ENCODE data around the gene MAFF. TPM values are rescaled to one million over a fixed set of nuclear protein-coding genes. Genes with fewer than 3 reads are reported as not detected.
"Not testable (repeated sequence)": the region's sequence is repeated elsewhere in the genome, so short reads cannot be mapped to it uniquely, and the experiment has no call there.

MAFF gene
- 12.6 and 12.8 TPM in 2 replicates for total RNA-seq

- peak within 1 kb of the TSS; percentile 89 for H3K4me3 Mint-ChIP-seq
- H3K36me3 Mint-ChIP-seq (ENCODE audit: low read depth) = peaks cover 1% of the 10 kb centered on the region
- peak; percentile 95 for DNase-seq
- H3K27me3 Mint-ChIP-seq = no peaks in the 10 kb centered on the region
- H3K9me3 Mint-ChIP-seq = no peaks in the 10 kb centered on the region
- H3K27ac Mint-ChIP-seq = peak within 1 kb of the TSS; percentile 91
- intact Hi-C loops (cut with micrococcal nuclease) = loop anchor here (1.0 to 10.0 kb wide), 2 partner anchors 21 to 87 kb away; partner anchors contain the start of genes BAIAP2L2 and PLA2G6
- H3K4me1 Mint-ChIP-seq = peaks cover 30% of the 10 kb centered on the region
Measured at GRCh38 chr22:38201711-38202436, at the start of gene MAFF. Gene MAFF (plus strand): TSS chr22:38201994. CDS start chr22:38213854, 11,860 bp downstream.

GRCh38 chr22:38153821-38154562 is 47.8 kb upstream of the MAFF start:
- Mint-ChIP-seq H3K4me1 (no peaks in the 10 kb centered on the region), H3K4me3 (no peak overlapping the region), H3K36me3 (ENCODE audit: low read depth) (no peaks in the 10 kb centered on the region), H3K9me3 (no peaks in the 10 kb centered on the region), H3K27me3 (no peaks in the 10 kb centered on the region), H3K27ac (no peak overlapping the region)
- intact Hi-C loops (cut with micrococcal nuclease) = no loop called here
- no peak for DNase-seq

GRCh38 chr22:38154563-38154915 is 47.3 kb upstream of the MAFF start:
- H3K27ac Mint-ChIP-seq; DNase-seq; H3K27me3 Mint-ChIP-seq; H3K36me3 Mint-ChIP-seq (ENCODE audit: low read depth); H3K9me3 Mint-ChIP-seq; H3K4me3 Mint-ChIP-seq; H3K4me1 Mint-ChIP-seq; intact Hi-C loops (cut with micrococcal nuclease): not testable (repeated sequence)

- intact Hi-C loops (cut with micrococcal nuclease) = no loop called here
- no peaks in the 10 kb centered on the region for H3K36me3 Mint-ChIP-seq (ENCODE audit: low read depth)
- no peaks in the 10 kb centered on the region for H3K9me3 Mint-ChIP-seq
- no peak overlapping the region for H3K4me3 Mint-ChIP-seq
- H3K27me3 Mint-ChIP-seq = no peaks in the 10 kb centered on the region
- H3K27ac Mint-ChIP-seq = no peak overlapping the region
- H3K4me1 Mint-ChIP-seq = no peaks in the 10 kb centered on the region
- no peak for DNase-seq
Measured at GRCh38 chr22:38155703-38156102, 46.1 kb upstream of the MAFF start.

- H3K27me3 Mint-ChIP-seq = no peaks in the 10 kb centered on the region
- no peaks in the 10 kb centered on the region for H3K9me3 Mint-ChIP-seq
- intact Hi-C loops (cut with micrococcal nuclease) = no loop called here
- peaks cover 18% of the 10 kb centered on the region for H3K4me1 Mint-ChIP-seq
- no peak overlapping the region for H3K27ac Mint-ChIP-seq
- H3K4me3 Mint-ChIP-seq = no peak overlapping the region
- H3K36me3 Mint-ChIP-seq (ENCODE audit: low read depth) = peaks cover 26% of the 10 kb centered on the region
- no peak for DNase-seq
Measured at GRCh38 chr22:38162881-38163843, 38.6 kb upstream of the MAFF start.

- H3K27ac Mint-ChIP-seq = no peak overlapping the region
Measured at GRCh38 chr22:38163844-38164550, 37.8 kb upstream of the MAFF start.

GRCh38 chr22:38164551-38164918 is 37.3 kb upstream of the MAFF start:
- no peak for DNase-seq
- intact Hi-C loops (cut with micrococcal nuclease) = no loop called here
- Mint-ChIP-seq H3K36me3 (ENCODE audit: low read depth) (peaks cover 28% of the 10 kb centered on the region), H3K4me1 (peaks cover 18% of the 10 kb centered on the region), H3K4me3 (no peak overlapping the region), H3K27me3 (no peaks in the 10 kb centered on the region), H3K9me3 (no peaks in the 10 kb centered on the region), H3K27ac (no peak overlapping the region)

More at GRCh38 chr22:38163844-38164550, 37.8 kb upstream of the MAFF start:
- peaks cover 28% of the 10 kb centered on the region for H3K36me3 Mint-ChIP-seq (ENCODE audit: low read depth)
- H3K4me1 Mint-ChIP-seq = peaks cover 18% of the 10 kb centered on the region
- intact Hi-C loops (cut with micrococcal nuclease) = no loop called here
- no peaks in the 10 kb centered on the region for H3K9me3 Mint-ChIP-seq
- no peaks in the 10 kb centered on the region for H3K27me3 Mint-ChIP-seq
- no peak overlapping the region for H3K4me3 Mint-ChIP-seq
- no peak for DNase-seq

- Mint-ChIP-seq H3K4me3 (no peak overlapping the region), H3K9me3 (no peaks in the 10 kb centered on the region), H3K36me3 (ENCODE audit: low read depth) (peaks cover 28% of the 10 kb centered on the region), H3K4me1 (peaks cover 18% of the 10 kb centered on the region), H3K27me3 (no peaks in the 10 kb centered on the region), H3K27ac (no peak overlapping the region)
- DNase-seq = no peak
- intact Hi-C loops (cut with micrococcal nuclease) = no loop called here
Measured at GRCh38 chr22:38165922-38166593, 35.7 kb upstream of the MAFF start.

GRCh38 chr22:38167988-38168407 is 33.8 kb upstream of the MAFF start:
- no peak overlapping the region for H3K4me3 Mint-ChIP-seq
- H3K27me3 Mint-ChIP-seq = no peaks in the 10 kb centered on the region
- H3K36me3 Mint-ChIP-seq (ENCODE audit: low read depth) = peaks cover 20% of the 10 kb centered on the region
- intact Hi-C loops (cut with micrococcal nuclease) = no loop called here
- peaks cover 15% of the 10 kb centered on the region for H3K4me1 Mint-ChIP-seq
- H3K9me3 Mint-ChIP-seq = no peaks in the 10 kb centered on the region
- no peak for DNase-seq
- H3K27ac Mint-ChIP-seq = no peak overlapping the region

- H3K27ac Mint-ChIP-seq = no peak overlapping the region
- H3K4me3 Mint-ChIP-seq = no peak overlapping the region
- DNase-seq = no peak
- H3K27me3 Mint-ChIP-seq = no peaks in the 10 kb centered on the region
- H3K9me3 Mint-ChIP-seq = no peaks in the 10 kb centered on the region
- intact Hi-C loops (cut with micrococcal nuclease) = no loop called here
- peaks cover 19% of the 10 kb centered on the region for H3K36me3 Mint-ChIP-seq (ENCODE audit: low read depth)
- H3K4me1 Mint-ChIP-seq = peaks cover 19% of the 10 kb centered on the region
Measured at GRCh38 chr22:38169116-38169515, 32.7 kb upstream of the MAFF start.

- Mint-ChIP-seq H3K4me1 (peaks cover 16% of the 10 kb centered on the region), H3K9me3 (no peaks in the 10 kb centered on the region), H3K36me3 (ENCODE audit: low read depth) (peaks cover 14% of the 10 kb centered on the region), H3K27ac (no peak overlapping the region), H3K4me3 (no peak overlapping the region), H3K27me3 (no peaks in the 10 kb centered on the region)
- intact Hi-C loops (cut with micrococcal nuclease) = no loop called here
- no peak for DNase-seq
Measured at GRCh38 chr22:38170469-38170868, 31.3 kb upstream of the MAFF start.

GRCh38 chr22:38171927-38172831 is 29.6 kb upstream of the MAFF start:
- Mint-ChIP-seq H3K27ac (no peak overlapping the region), H3K4me3 (no peak overlapping the region), H3K27me3 (no peaks in the 10 kb centered on the region), H3K4me1 (peaks cover 24% of the 10 kb centered on the region), H3K36me3 (ENCODE audit: low read depth) (peaks cover 11% of the 10 kb centered on the region), H3K9me3 (no peaks in the 10 kb centered on the region)
- intact Hi-C loops (cut with micrococcal nuclease) = no loop called here
- no peak for DNase-seq
